Astrocyte (in vitro differentiated cells and primary cell): Measurements from ENCODE around the gene CRACR2A. TPM values are rescaled to one million over a fixed set of nuclear protein-coding genes. Genes with fewer than 3 reads are reported as not detected.

ENCODE experiments used
- DNase-seq: peaks from one replicate; pipeline ENCODE4 v3.0.0-alpha.2; 2010; ENCODE audit warnings: low read depth
- FAIRE-seq: peaks from 2 replicates; lab custom pipeline; 2011; peaks lifted over from hg19 to GRCh38; lab: Jason Lieb, UNC
- H2AFZ ChIP-seq: 2 replicates; pipeline ENCODE4 v1.6.0; 2012; ENCODE audit warnings: low read depth, low read length, inconsistent platforms
- H3K27ac ChIP-seq: 2 replicates; pipeline ENCODE4 v1.5.1; 2011; ENCODE audit warnings: low read depth, low read length, inconsistent platforms
- H3K27me3 ChIP-seq: 2 replicates; pipeline ENCODE4 v1.6.0; 2011; ENCODE audit warnings: low read length, inconsistent platforms; ENCODE audit not compliant: insufficient read depth
- H3K36me3 ChIP-seq: 2 replicates; pipeline ENCODE4 v1.5.1; 2011; ENCODE audit warnings: low read length, inconsistent platforms; ENCODE audit not compliant: insufficient read depth
- H3K4me1 ChIP-seq: 2 replicates; pipeline ENCODE4 v1.5.1; 2011; ENCODE audit warnings: low read length, inconsistent platforms; ENCODE audit not compliant: insufficient read depth
- H3K4me2 ChIP-seq: 2 replicates; pipeline ENCODE4 v1.6.0; 2012; ENCODE audit warnings: low read length, inconsistent platforms
- H3K4me3 ChIP-seq: 2 replicates; pipeline ENCODE4 v1.5.1; 2011; ENCODE audit warnings: low read depth, mild to moderate bottlenecking, low read length, inconsistent platforms; ENCODE audit not compliant: insufficient read depth
- H3K79me2 ChIP-seq: 2 replicates; pipeline ENCODE4 v1.6.0; 2012; ENCODE audit warnings: mild to moderate bottlenecking, low read length, inconsistent platforms; ENCODE audit not compliant: insufficient read depth
- H3K9ac ChIP-seq: 2 replicates; pipeline ENCODE4 v1.6.0; 2012; ENCODE audit warnings: mild to moderate bottlenecking, low read length, inconsistent platforms
- H3K9me3 ChIP-seq: 2 replicates; pipeline ENCODE4 v1.5.1; 2012; ENCODE audit warnings: low read depth, mild to moderate bottlenecking, low read length, inconsistent platforms; ENCODE audit not compliant: insufficient read depth
- H4K20me1 ChIP-seq: 2 replicates; pipeline ENCODE4 v1.6.0; 2012; ENCODE audit warnings: low read length, inconsistent platforms; ENCODE audit not compliant: insufficient read depth
- H3K27ac Mint-ChIP-seq: one replicate; pipeline ENCODE4 v1.8.0; 2021; ENCODE audit warnings: mild to moderate bottlenecking, mixed read lengths; ENCODE audit not compliant: unreplicated experiment
- H3K27me3 Mint-ChIP-seq: one replicate; pipeline ENCODE4 v1.8.0; 2021; ENCODE audit warnings: low read depth, mixed read lengths; ENCODE audit not compliant: unreplicated experiment
- H3K36me3 Mint-ChIP-seq: one replicate; pipeline ENCODE4 v1.8.0; 2021; ENCODE audit warnings: low read depth, mixed read lengths; ENCODE audit not compliant: unreplicated experiment
- H3K4me1 Mint-ChIP-seq: one replicate; pipeline ENCODE4 v1.8.0; 2021; ENCODE audit warnings: low read depth, mixed read lengths; ENCODE audit not compliant: unreplicated experiment
- H3K4me3 Mint-ChIP-seq: one replicate; pipeline ENCODE4 v1.8.0; 2021; ENCODE audit warnings: mild to moderate bottlenecking, moderate library complexity, mixed read lengths; ENCODE audit not compliant: unreplicated experiment
- H3K9me3 Mint-ChIP-seq: one replicate; pipeline ENCODE4 v1.8.0; 2021; ENCODE audit warnings: mild to moderate bottlenecking, mixed read lengths; ENCODE audit not compliant: unreplicated experiment
- CTCF ChIP-seq: IDR thresholded peaks from 2 replicates; pipeline ENCODE4 v1.5.1; 2011; ENCODE audit warnings: low read depth, mild to moderate bottlenecking, inconsistent platforms, low read length, moderate library complexity; ENCODE audit not compliant: insufficient read depth
- EZH2 ChIP-seq: IDR thresholded peaks from 2 replicates; pipeline ENCODE4 v1.6.1; 2012; ENCODE audit warnings: mild to moderate bottlenecking, low read length, inconsistent platforms; ENCODE audit not compliant: insufficient read depth
- total RNA-seq: library from RNA; stranded (reverse); gene quantifications from 2 replicates; pipeline ENCODE4 v1.2.1, GENCODE V29; 2021

Gene CRACR2A
- total RNA-seq, 1 donor from 2014 or later = 1.5 TPM

GRCh38 chr12:3683670-3684069 lies 69.2 kb downstream of the CRACR2A start:
- Histone ChIP-seq H3K36me3 (no peaks in the 10 kb centered on the region), H3K27me3 (no peaks in the 10 kb centered on the region), H3K9ac (no peak overlapping the region), H3K4me2 (no peak overlapping the region), H2AFZ (no peak overlapping the region), H3K9me3 (no peaks in the 10 kb centered on the region), H3K4me1 (no peaks in the 10 kb centered on the region), H3K79me2 (no peaks in the 10 kb centered on the region), H3K27ac (no peak overlapping the region), H4K20me1 (no peaks in the 10 kb centered on the region), H3K4me3 (no peak overlapping the region)
- Mint-ChIP-seq H3K4me1 (no peaks in the 10 kb centered on the region), H3K36me3 (no peaks in the 10 kb centered on the region), H3K27me3 (peaks cover 40% of the 10 kb centered on the region), H3K9me3 (peaks cover 10% of the 10 kb centered on the region), H3K27ac (no peak overlapping the region), H3K4me3 (no peak overlapping the region)
- FAIRE-seq (no peak), DNase-seq (peak; percentile 6)
- TF ChIP-seq EZH2 = no peak
- TF ChIP-seq CTCF = no peak

- H4K20me1 ChIP-seq = no peaks in the 10 kb centered on the region
- H3K36me3 ChIP-seq = no peaks in the 10 kb centered on the region
- H3K9me3 ChIP-seq = no peaks in the 10 kb centered on the region
- H3K9me3 Mint-ChIP-seq = peaks cover 2% of the 10 kb centered on the region
- no peak overlapping the region for H3K27ac ChIP-seq
- H3K4me1 ChIP-seq = no peaks in the 10 kb centered on the region
- H3K27me3 Mint-ChIP-seq = peaks cover 36% of the 10 kb centered on the region
- no peak overlapping the region for H3K4me3 Mint-ChIP-seq
- no peaks in the 10 kb centered on the region for H3K27me3 ChIP-seq
- H3K4me3 ChIP-seq = no peak overlapping the region
- no peaks in the 10 kb centered on the region for H3K36me3 Mint-ChIP-seq
- TF ChIP-seq EZH2 = no peak
- no peak for TF ChIP-seq CTCF
- no peaks in the 10 kb centered on the region for H3K79me2 ChIP-seq
- no peaks in the 10 kb centered on the region for H3K4me1 Mint-ChIP-seq
- DNase-seq (no peak), FAIRE-seq (peak; percentile 9)
- H3K4me2 ChIP-seq = no peak overlapping the region
- H3K27ac Mint-ChIP-seq = peak overlapping the region; percentile 23
- H3K9ac ChIP-seq = no peak overlapping the region
- no peak overlapping the region for H2AFZ ChIP-seq
These were observed 71.3 kb downstream of the CRACR2A start for GRCh38 chr12:3681595-3682061.

GRCh38 chr12:3680919-3681594 lies 71.9 kb downstream of the CRACR2A start:
- peaks cover 2% of the 10 kb centered on the region for H3K9me3 Mint-ChIP-seq
- Histone ChIP-seq H3K4me2 (no peak overlapping the region), H3K79me2 (no peaks in the 10 kb centered on the region), H3K36me3 (no peaks in the 10 kb centered on the region), H3K4me3 (no peak overlapping the region), H2AFZ (no peak overlapping the region), H3K27ac (no peak overlapping the region), H3K27me3 (no peaks in the 10 kb centered on the region), H3K4me1 (no peaks in the 10 kb centered on the region), H3K9ac (no peak overlapping the region), H3K9me3 (no peaks in the 10 kb centered on the region), H4K20me1 (no peaks in the 10 kb centered on the region)
- no peak for DNase-seq
- no peak for FAIRE-seq
- H3K4me1 Mint-ChIP-seq = no peaks in the 10 kb centered on the region
- TF ChIP-seq EZH2 = no peak
- TF ChIP-seq CTCF = no peak
- no peak overlapping the region for H3K27ac Mint-ChIP-seq
- H3K4me3 Mint-ChIP-seq = no peak overlapping the region
- H3K27me3 Mint-ChIP-seq = peaks cover 40% of the 10 kb centered on the region
- H3K36me3 Mint-ChIP-seq = no peaks in the 10 kb centered on the region
